GM21723 (cell line): ENCODE data around the gene FHOD3.
"Not testable (repeated sequence)": the region's sequence is repeated elsewhere in the genome, so short reads cannot be mapped to it uniquely, and the experiment has no call there.

Source experiments
- ATAC-seq: cut with Tn5 transposase; IDR thresholded peaks from one replicate; pipeline ENCODE4 v1.9.1; 2021; ENCODE audit warnings: mild to moderate bottlenecking, moderate library complexity; ENCODE audit not compliant: unreplicated experiment

The FHOD3 gene

GRCh38 chr18:36688020-36688965 lies 390.8 kb downstream of the FHOD3 start:
- ATAC-seq: peak; percentile 79

GRCh38 chr18:36692371-36692770 lies 394.9 kb downstream of the FHOD3 start:
- ATAC-seq: no peak

GRCh38 chr18:36692921-36693332 lies 395.4 kb downstream of the FHOD3 start:
- ATAC-seq: no peak

DNA sequence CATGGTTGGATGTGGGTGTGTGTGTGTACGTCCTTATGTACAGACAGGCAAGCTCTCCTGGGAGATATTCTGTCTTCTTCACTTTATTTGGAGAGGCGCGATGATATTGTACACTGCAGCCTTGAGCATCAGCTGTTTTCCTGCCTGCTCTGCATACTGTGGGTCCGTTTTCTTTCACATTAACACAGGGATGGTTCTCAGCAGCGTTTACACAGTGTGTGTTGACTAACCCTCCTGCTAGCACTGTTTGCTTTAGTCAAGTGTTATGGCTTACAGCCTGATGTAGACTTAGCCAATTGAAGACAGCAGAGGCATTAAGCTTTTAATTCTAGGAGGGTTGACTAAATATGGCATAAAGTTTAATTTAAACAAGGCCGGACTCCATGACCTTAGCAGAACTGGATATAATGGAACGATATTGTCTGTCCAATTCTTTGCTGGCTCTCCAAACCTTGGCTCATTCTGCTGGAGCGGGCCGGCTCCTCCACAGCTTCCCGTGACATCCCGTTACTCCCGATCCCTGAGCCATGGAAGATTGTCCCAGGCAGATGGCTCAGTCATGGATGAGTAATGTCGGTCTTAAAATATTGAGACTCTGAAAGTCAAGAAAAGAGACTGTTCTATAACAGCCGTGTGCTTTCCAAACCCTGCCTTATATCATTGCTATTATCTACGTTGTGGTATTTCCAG lies 396.6 kb downstream of the FHOD3 start:
- ATAC-seq: no peak

DNA sequence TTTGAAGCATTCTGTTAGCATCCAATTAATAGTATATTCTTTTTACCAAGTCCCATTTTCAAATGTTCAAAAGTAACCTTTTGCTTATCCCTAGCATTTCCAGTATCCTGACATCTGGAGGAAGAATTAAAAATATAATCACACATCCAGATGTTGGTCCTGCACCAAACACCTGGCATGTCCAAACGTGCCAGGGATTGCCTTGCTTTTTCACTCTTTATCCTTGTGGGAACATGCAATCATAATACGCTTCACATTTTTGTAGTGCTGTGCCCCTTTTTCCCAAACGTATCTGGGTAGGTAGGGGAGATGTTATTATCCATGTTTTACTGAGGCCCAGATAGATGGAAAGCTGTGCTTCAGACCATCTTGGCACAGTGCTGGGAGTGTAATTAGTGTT lies 398.3 kb downstream of the FHOD3 start:
- no peak for ATAC-seq

DNA sequence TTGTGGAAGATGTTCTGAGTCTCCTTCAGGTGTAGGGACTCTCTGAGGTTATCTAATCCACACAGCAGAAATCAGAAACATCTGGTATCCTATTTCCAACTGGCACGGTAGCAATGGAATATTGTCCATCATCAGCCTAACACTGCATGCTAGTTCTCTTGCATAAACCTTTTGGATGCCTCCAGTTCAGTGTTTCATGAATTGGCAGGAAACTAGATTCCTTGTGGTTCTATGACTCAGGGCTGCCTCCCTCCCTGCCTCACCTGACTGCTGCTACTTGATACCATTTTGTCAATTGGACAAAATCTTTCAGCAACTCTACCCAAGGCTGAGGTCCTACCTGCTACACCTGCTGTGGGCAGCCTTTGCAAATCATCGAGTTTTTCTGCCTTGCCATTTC lies 400.4 kb downstream of the FHOD3 start:
- no peak for ATAC-seq

DNA sequence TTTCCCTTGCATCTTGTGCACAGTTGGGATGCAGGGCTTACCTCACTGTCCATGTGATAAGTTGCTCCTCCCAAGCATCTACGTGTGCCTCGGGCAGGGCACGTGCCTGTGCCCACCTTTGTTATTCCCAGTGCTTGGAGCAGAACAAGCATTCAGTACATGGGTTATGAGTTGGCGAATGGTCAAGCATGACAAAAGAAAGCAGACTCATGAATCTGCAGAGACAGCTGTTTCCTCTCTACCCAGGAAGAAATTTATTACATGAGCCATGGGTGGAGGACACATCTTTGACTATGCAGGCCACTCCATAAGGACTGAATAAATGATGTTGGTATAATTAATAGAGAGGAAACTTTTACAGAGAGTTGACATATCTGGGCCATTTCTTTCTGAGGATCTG lies 403.4 kb downstream of the FHOD3 start:
- ATAC-seq: no peak

- ATAC-seq: no peak
These were observed 405.0 kb downstream of the FHOD3 start for GRCh38 chr18:36702401-36703013.

GRCh38 chr18:36704156-36704555 lies 406.6 kb downstream of the FHOD3 start:
- no peak for ATAC-seq

DNA sequence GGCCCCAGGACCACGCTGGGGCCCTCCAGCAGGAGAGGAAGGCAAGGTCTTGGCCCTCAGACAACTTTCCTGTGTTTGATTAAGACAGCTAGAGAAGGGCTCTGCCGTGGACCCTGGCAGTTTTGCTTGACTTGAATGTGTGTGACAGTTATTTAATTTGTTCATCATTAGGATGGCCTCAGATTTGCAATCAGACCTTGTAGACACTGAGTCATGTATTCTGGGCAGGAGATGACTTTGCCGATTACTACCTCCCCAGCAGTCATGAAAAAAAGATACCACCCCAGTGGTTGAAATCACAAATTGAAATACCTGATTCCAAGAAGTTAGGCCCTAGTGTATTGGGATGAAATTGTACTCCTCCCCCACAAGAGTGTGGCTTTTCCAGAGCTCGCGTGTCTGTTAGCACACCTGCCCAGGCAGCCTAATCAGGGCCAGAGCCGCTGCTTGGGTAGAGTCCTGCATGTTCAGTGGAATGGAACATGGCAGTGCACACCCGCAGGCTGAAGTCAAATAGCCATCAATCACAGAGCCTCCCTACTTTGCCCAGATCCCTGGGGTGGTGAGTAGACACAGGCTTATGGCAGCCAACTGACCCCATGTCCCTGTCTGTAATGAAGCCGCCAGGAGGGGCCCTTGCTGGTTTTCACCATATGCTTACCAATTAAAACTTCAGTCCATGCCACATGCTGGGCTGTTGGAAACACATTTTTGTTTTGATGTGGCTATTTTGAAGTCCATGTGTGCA lies 408.8 kb downstream of the FHOD3 start:
- no peak for ATAC-seq

GRCh38 chr18:36708366-36708765 lies 410.9 kb downstream of the FHOD3 start:
- ATAC-seq: no peak

DNA sequence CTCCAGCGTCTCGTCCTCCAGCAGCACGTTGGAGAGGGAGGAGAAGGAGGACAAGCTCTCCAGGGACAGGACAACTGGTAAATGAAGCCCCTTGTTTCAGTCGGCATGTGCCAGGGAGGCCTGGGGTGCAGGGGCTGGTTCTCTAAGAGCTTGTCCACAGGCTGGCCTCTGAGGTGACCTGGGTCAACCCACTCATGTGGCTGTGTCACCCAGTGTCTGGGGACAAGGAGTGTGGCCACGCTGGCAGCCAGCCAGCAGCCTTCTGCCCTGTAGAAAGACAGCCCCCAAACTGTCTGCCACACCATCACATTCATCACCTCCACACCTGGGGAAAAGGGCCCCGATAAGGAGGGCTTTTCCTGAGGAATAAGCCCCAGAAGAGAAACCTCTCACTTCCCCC lies 411.8 kb downstream of the FHOD3 start:
- ATAC-seq: no peak

DNA sequence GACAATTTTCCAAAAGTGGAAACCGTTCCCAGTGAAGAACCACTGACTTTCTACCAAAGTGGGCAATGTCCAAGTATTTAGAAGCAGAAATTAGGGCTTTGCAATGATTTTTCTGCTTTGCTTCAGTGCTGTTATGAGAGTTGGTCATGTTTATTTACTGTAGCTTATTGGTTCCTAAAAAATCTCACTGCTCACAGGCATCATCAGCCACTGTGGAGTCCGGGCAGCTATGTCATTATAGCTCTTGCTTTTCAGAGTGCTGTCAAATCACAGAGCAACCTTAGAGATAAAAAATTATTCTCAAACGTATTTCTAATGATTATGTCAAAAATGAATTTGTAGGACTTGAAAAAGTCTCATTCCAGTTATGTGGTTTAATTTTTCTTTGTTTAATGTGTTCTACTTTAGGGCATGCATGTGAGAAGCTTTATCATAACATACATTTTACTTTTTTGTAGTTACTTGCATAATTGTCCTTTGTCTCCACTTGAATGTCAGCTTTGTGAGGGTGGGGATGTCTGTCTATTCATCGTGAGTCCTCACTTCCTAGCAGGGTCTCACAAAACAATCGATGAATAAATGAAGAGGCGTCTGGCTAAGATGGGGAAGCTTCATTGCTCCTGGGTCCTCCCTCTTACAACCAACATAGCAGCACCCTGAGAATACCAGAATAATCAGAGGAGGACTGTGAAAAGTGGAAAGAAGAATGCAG lies 413.7 kb downstream of the FHOD3 start:
- ATAC-seq: no peak

GRCh38 chr18:36711813-36712444 lies 414.4 kb downstream of the FHOD3 start:
- no peak for ATAC-seq

GRCh38 chr18:36714476-36714875 lies 417.0 kb downstream of the FHOD3 start:
- no peak for ATAC-seq

DNA sequence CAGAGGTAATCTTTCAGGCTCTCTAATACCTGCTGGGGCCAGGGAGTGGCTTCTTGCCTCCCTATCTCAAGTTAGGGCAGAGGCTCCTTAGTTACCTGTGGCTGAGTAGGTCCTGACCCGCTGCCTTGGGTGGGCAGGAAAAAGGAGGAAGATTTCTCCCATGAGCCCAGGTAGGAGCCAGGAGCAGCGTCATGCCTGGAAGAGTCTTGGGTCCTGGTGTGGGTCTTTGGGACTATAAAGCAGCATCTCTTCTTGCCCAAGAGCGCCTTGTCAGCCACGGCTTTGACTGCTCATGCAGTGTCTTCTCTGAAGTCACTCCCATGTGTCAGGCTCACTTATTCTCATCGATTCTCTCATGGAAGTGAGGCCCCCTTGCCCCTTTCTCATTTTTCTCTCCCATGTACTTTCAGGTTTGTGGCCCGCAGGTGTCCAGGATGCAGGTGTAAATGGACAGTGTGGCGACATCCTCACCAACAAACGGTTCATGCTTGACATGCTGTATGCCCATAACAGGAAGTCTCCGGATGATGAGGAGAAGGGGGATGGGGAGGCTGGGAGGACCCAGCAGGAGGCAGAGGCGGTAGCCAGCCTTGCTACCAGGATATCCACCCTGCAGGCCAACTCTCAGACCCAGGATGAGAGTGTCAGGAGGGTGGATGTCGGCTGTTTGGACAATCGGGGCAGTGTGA lies 420.1 kb downstream of the FHOD3 start:
- ATAC-seq: no peak

DNA sequence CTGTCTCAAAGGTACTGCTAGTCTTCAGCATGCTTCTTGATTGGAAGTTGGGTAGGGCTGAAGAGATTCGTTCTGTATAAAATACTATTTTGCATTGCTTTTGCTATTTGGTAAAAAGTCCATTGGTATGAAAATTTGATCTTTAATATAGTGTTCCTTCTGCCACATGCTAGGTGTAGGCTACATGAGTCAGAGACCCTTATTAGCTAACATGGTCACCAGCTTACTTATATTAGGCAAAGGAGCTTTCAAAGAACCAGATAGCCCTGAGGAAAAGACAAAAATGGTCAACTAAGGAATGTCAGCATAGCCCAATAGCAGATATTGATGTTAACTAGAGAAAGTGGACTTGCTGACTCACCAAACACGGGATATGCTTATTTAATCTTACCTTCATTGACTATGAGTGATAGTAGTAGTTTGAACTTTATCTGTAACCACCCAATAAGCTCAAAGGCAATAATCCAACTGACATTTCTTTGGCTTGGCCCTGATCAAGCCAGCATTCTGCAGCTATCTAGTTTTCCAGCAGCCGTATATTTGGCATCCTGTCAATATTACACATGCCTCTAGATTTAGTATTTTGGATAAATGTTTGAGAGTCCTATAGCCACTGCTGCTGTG lies 421.3 kb downstream of the FHOD3 start:
- no peak for ATAC-seq

DNA sequence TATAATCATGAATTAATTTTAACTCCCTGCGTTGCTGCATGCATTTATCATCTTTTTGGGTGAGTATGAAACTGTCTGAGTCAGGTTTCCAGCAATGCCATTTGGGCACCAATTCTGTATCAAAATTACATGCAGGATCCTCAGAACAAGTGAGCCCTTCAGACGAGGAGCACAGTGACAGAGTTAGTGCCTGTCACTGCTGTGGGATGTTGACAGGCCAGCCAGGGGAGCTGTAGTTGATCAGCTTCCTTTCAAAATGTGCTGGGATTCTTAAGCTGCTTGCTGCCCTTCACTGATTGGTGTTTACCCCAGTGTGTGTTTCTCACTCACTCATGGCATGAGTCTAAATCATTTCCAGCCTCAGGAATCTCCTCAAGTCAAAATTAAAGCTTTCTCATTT lies 422.1 kb downstream of the FHOD3 start:
- ATAC-seq: no peak

DNA sequence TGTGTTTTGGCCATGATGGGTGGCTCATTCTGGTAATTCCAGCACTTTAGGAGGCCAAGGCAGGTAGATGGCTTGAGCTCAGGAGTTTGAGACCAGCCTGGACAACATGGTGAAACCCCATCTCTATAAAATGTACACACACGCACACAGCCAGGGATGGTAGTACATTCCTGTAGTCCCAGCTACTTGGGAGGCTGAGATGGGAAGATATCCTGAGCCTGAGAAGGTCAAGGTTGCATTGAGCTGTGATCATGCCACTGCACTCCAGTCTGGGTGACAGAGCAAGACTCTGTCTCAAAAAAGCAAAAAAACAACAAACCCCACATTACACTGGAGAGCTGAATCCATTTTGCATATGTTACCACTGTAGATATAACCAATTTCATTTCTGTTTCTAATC lies 423.8 kb downstream of the FHOD3 start:
- not testable (repeated sequence) for ATAC-seq
